Erythroblast (primary cell): ENCODE results near the gene PPP2R5B.

Source experiments
- GATA1 ChIP-seq: IDR thresholded peaks from 2 replicates; pipeline ENCODE4 v1.6.1; 2011; ENCODE audit warnings: low read depth, mild to moderate bottlenecking, control low read depth, low read length, moderate library complexity
- POLR2A ChIP-seq: IDR thresholded peaks from 2 replicates; pipeline ENCODE4 v1.6.1; 2011; ENCODE audit warnings: mild to moderate bottlenecking, low read length

DNA sequence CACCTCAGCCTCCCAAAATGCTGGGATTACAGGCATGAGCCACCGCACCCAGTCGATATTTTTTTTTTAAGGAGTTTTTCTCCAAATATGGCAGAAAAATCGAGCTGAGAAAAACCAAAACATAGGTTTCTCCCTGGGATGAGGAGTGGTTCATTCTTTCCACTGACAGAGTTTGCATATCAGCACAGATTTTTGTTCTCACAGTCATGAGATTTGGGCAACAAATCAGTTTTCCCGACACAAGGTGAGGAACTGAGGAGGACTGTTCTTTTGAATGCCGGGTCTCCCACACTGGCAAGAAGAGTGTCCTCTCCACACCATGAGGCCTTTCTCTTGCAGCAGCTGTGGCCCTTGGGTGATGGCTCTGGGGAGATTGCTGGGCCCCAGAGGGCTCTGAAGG is 42.2 kb upstream of the PPP2R5B start:
- TF ChIP-seq POLR2A (no peak), GATA1 (no peak)
